Neural progenitor cell (in vitro differentiated cells): ENCODE results near the gene BECN2. TPM values are rescaled to one million over a fixed set of nuclear protein-coding genes. Genes with fewer than 3 reads are reported as not detected.

Experiments used
- DNase-seq: peaks from one replicate; pipeline ENCODE4 v3.0.0-alpha.2; 2016; ENCODE audit warnings: low spot score
- H2AFZ ChIP-seq: fragments of 200-600 bp; sonication (generic); replicated peaks from 2 replicates; pipeline ENCODE4 v1.6.1; 2016; ENCODE audit warnings: antibody characterized with exemption
- H3F3A ChIP-seq: fragments of 200-600 bp; sonication (generic); 2 replicates; pipeline ENCODE4 v1.6.1; 2016; ENCODE audit warnings: antibody characterized with exemption, low read depth
- H3K27ac ChIP-seq: fragments of 200-600 bp; sonication (generic); 2 replicates; pipeline ENCODE4 v1.5.1; 2016; ENCODE audit warnings: mild to moderate bottlenecking
- H3K27me3 ChIP-seq: fragments of 200-600 bp; sonication (generic); 2 replicates; pipeline ENCODE4 v1.6.1; 2016; ENCODE audit warnings: mild to moderate bottlenecking, moderate library complexity
- H3K36me3 ChIP-seq: fragments of 200-600 bp; sonication (generic); 2 replicates; pipeline ENCODE4 v1.5.1; 2016
- H3K4me1 ChIP-seq: fragments of 200-600 bp; sonication (generic); 2 replicates; pipeline ENCODE4 v1.6.1; 2016; ENCODE audit warnings: mixed run types
- H3K4me2 ChIP-seq: fragments of 200-600 bp; sonication (generic); 2 replicates; pipeline ENCODE4 v1.6.1; 2016
- H3K4me3 ChIP-seq: fragments of 200-600 bp; sonication (generic); 2 replicates; pipeline ENCODE4 v1.5.1; 2016
- H3K79me2 ChIP-seq: fragments of 200-600 bp; sonication (generic); 2 replicates; pipeline ENCODE4 v1.6.1; 2016; ENCODE audit warnings: low read depth
- H3K9ac ChIP-seq: fragments of 200-600 bp; sonication (generic); 2 replicates; pipeline ENCODE4 v1.6.1; 2016
- H3K9me3 ChIP-seq: fragments of 200-600 bp; sonication (generic); 2 replicates; pipeline ENCODE4 v1.5.1; 2016; ENCODE audit warnings: low read depth
- H4K20me1 ChIP-seq: fragments of 200-600 bp; sonication (generic); 2 replicates; pipeline ENCODE4 v1.6.1; 2016; ENCODE audit warnings: low read depth
- H3K27ac Mint-ChIP-seq: 3 replicates; pipeline ENCODE4 v1.8.0; 2021; ENCODE audit warnings: mixed read lengths
- H3K27me3 Mint-ChIP-seq: 2 replicates; pipeline ENCODE4 v1.8.0; 2022; ENCODE audit warnings: low read depth, mild to moderate bottlenecking, inconsistent platforms, moderate library complexity, mixed read lengths; ENCODE audit not compliant: insufficient read depth
- H3K36me3 Mint-ChIP-seq: 3 replicates; pipeline ENCODE4 v1.8.0; 2021; ENCODE audit warnings: mixed read lengths
- H3K4me1 Mint-ChIP-seq: 3 replicates; pipeline ENCODE4 v1.8.0; 2021; ENCODE audit warnings: mixed read lengths
- H3K4me3 Mint-ChIP-seq: 3 replicates; pipeline ENCODE4 v1.8.0; 2021; ENCODE audit warnings: mild to moderate bottlenecking, moderate library complexity, mixed read lengths
- H3K9me3 Mint-ChIP-seq: 3 replicates; pipeline ENCODE4 v1.8.0; 2020; ENCODE audit warnings: mixed read lengths
- EZH2 ChIP-seq: fragments of 200-600 bp; sonication (generic); IDR thresholded peaks from 2 replicates; pipeline ENCODE4 v1.6.1; 2017; ENCODE audit warnings: antibody characterized with exemption, mild to moderate bottlenecking, moderate library complexity
- EZH2phosphoT487 ChIP-seq: fragments of 200-600 bp; sonication (generic); IDR thresholded peaks from 2 replicates; pipeline ENCODE4 v1.6.1; 2017; ENCODE audit warnings: antibody characterized with exemption
- total RNA-seq: library from RNA; depleted of rRNA; stranded (reverse); fragments of >200 nt; gene quantifications from 2 replicates; pipeline ENCODE4 v1.2.3, GENCODE V29; 2015; ENCODE audit warnings: low replicate concordance
- TF ChIP-seq, protein P1 (sequence below): fragments of 200-600 bp; sonication (generic); IDR thresholded peaks from 2 replicates; pipeline ENCODE4 v1.5.1; 2017; ENCODE audit warnings: antibody characterized with exemption, mild to moderate bottlenecking

BECN2 gene
- total RNA-seq, 1 donor from 2014 or later = not detected

DNA sequence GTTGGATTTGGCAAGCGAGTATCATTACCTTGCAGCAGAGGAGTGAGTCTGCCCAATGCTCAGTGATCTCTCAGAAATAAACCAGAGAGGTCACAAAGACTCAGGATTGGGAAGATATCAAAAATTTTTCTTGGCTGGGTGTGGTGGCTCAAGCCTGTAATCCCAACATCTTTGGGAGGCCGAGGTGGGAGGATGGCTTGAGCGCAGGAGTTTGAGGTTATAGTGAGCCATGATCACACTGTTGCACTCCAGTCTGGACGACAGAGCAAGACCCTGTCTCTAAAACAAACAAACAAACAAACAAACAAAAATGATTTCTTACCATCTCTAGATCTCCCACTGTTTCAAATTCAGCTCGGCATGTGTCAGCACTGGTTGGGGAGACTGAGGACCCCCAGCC, 13.3 kb upstream of the BECN2 start:
- Mint-ChIP-seq H3K27ac (peak overlapping the region; percentile 23), H3K27me3 (peaks cover 2% of the 10 kb centered on the region), H3K4me1 (peaks cover 13% of the 10 kb centered on the region), H3K36me3 (no peaks in the 10 kb centered on the region), H3K9me3 (peaks cover 8% of the 10 kb centered on the region), H3K4me3 (no peak overlapping the region)
- H4K20me1 ChIP-seq = no peaks in the 10 kb centered on the region
- TF ChIP-seq EZH2phosphoT487 = no peak
- TF ChIP-seq, protein P1, sequence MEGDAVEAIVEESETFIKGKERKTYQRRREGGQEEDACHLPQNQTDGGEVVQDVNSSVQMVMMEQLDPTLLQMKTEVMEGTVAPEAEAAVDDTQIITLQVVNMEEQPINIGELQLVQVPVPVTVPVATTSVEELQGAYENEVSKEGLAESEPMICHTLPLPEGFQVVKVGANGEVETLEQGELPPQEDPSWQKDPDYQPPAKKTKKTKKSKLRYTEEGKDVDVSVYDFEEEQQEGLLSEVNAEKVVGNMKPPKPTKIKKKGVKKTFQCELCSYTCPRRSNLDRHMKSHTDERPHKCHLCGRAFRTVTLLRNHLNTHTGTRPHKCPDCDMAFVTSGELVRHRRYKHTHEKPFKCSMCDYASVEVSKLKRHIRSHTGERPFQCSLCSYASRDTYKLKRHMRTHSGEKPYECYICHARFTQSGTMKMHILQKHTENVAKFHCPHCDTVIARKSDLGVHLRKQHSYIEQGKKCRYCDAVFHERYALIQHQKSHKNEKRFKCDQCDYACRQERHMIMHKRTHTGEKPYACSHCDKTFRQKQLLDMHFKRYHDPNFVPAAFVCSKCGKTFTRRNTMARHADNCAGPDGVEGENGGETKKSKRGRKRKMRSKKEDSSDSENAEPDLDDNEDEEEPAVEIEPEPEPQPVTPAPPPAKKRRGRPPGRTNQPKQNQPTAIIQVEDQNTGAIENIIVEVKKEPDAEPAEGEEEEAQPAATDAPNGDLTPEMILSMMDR = no peak
- TF ChIP-seq EZH2 = no peak
- no peak overlapping the region for H3K4me3 ChIP-seq
- no peak overlapping the region for H2AFZ ChIP-seq
- no peak overlapping the region for H3K4me2 ChIP-seq
- DNase-seq = no peak
- no peaks in the 10 kb centered on the region for H3K4me1 ChIP-seq
- H3K9me3 ChIP-seq = no peaks in the 10 kb centered on the region
- H3K27me3 ChIP-seq = no peaks in the 10 kb centered on the region
- no peak overlapping the region for H3K27ac ChIP-seq
- no peaks in the 10 kb centered on the region for H3F3A ChIP-seq
- no peaks in the 10 kb centered on the region for H3K79me2 ChIP-seq
- H3K9ac ChIP-seq = no peak overlapping the region
- no peaks in the 10 kb centered on the region for H3K36me3 ChIP-seq

DNA sequence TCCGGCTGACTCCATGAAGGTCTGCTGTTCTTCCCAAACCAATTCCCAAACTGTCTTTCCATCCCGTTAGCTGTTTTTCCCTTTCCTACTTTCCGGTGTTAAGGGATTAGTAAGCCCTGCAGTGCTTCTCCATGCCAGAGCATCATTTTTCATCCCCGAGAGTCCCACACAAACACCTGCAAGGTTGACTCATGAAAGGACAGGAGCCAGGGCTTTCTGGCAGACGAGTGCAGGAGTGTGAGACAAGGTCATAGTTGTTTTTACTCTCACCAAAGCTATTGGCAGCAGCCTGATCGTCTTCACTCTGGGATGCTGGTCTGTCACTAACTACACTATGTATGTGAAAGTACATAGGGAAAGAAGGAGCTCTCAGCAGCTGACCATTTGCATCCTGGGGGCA, 10.2 kb upstream of the BECN2 start:
- H3K36me3 ChIP-seq = no peaks in the 10 kb centered on the region
- H3K9me3 ChIP-seq = no peaks in the 10 kb centered on the region
- H2AFZ ChIP-seq = no peak overlapping the region
- H3K4me1 ChIP-seq = no peaks in the 10 kb centered on the region
- H3K4me1 Mint-ChIP-seq = peaks cover 17% of the 10 kb centered on the region
- H3F3A ChIP-seq = no peaks in the 10 kb centered on the region
- H3K4me3 Mint-ChIP-seq = no peak overlapping the region
- no peaks in the 10 kb centered on the region for H3K36me3 Mint-ChIP-seq
- TF ChIP-seq EZH2 (no peak), EZH2phosphoT487 (no peak)
- TF ChIP-seq, protein P1 = no peak
- no peak overlapping the region for H3K9ac ChIP-seq
- H3K4me2 ChIP-seq = no peak overlapping the region
- H3K27ac ChIP-seq = no peak overlapping the region
- no peaks in the 10 kb centered on the region for H3K27me3 ChIP-seq
- no peaks in the 10 kb centered on the region for H4K20me1 ChIP-seq
- H3K4me3 ChIP-seq = no peak overlapping the region
- H3K27ac Mint-ChIP-seq = peak overlapping the region; percentile 68
- peaks cover 2% of the 10 kb centered on the region for H3K9me3 Mint-ChIP-seq
- H3K27me3 Mint-ChIP-seq = peaks cover 4% of the 10 kb centered on the region
- no peak for DNase-seq
- H3K79me2 ChIP-seq = no peaks in the 10 kb centered on the region

DNA sequence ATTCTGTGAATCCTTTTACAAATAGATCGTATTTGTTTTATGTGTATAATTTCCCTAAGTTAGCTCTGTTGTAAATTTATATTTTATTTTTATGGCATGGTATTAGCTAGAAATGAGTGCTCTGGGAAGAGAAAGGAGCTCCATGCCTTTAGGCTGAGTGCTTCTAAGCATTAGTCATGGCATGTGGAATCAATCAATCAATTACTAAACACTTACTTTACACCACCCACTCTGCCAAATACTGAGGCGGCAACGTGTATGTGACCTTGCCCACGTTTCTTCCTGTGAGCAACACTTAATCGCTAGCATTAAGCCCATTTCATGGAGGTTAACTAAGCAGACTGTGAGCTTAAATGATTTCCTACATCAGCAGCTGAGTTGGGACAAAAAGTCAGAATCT, 7.2 kb upstream of the BECN2 start:
- no peaks in the 10 kb centered on the region for H3K27me3 ChIP-seq
- Mint-ChIP-seq H3K9me3 (peaks cover 2% of the 10 kb centered on the region), H3K4me1 (peaks cover 17% of the 10 kb centered on the region), H3K4me3 (no peak overlapping the region), H3K27me3 (peaks cover 3% of the 10 kb centered on the region), H3K36me3 (no peaks in the 10 kb centered on the region), H3K27ac (no peak overlapping the region)
- no peaks in the 10 kb centered on the region for H4K20me1 ChIP-seq
- no peak overlapping the region for H3K9ac ChIP-seq
- H3F3A ChIP-seq = no peaks in the 10 kb centered on the region
- H3K27ac ChIP-seq = no peak overlapping the region
- H3K4me1 ChIP-seq = no peaks in the 10 kb centered on the region
- no peaks in the 10 kb centered on the region for H3K79me2 ChIP-seq
- no peak for TF ChIP-seq EZH2
- no peak overlapping the region for H3K4me2 ChIP-seq
- H3K9me3 ChIP-seq = no peaks in the 10 kb centered on the region
- H3K36me3 ChIP-seq = no peaks in the 10 kb centered on the region
- DNase-seq = no peak
- no peak overlapping the region for H3K4me3 ChIP-seq
- no peak overlapping the region for H2AFZ ChIP-seq

DNA sequence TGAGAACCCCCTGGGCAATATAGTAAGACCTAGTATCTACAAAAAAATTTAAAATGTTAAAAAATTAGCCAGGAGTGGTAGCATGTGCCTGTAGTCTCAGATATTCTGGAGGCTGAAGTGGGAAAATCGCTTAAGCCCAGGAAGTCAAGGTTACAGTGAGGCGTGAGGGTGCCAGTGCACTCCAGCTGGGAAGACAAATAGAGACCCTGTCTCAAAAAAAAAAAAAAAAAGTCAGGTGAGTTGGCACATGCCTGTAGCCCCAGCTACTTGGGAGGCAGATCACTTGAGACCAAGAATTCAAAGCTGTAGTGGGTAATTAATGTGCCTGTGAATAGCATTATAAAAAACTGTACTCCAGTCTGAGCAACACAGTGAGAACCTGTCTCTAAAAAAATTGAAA, 4.6 kb downstream of the BECN2 start:
- Mint-ChIP-seq H3K36me3 (no peaks in the 10 kb centered on the region), H3K27me3 (peaks cover 11% of the 10 kb centered on the region), H3K9me3 (peaks cover 4% of the 10 kb centered on the region), H3K4me3 (no peak overlapping the region), H3K27ac (no peak overlapping the region), H3K4me1 (peaks cover 3% of the 10 kb centered on the region)
- H3K79me2 ChIP-seq = no peaks in the 10 kb centered on the region
- no peak overlapping the region for H3K9ac ChIP-seq
- no peaks in the 10 kb centered on the region for H3K27me3 ChIP-seq
- no peak overlapping the region for H3K27ac ChIP-seq
- DNase-seq = no peak
- H3K4me1 ChIP-seq = no peaks in the 10 kb centered on the region
- H4K20me1 ChIP-seq = no peaks in the 10 kb centered on the region
- H3K36me3 ChIP-seq = no peaks in the 10 kb centered on the region
- no peak overlapping the region for H3K4me3 ChIP-seq
- H3K9me3 ChIP-seq = no peaks in the 10 kb centered on the region
- TF ChIP-seq, protein P1 = no peak
- no peak for TF ChIP-seq EZH2phosphoT487
- no peak for TF ChIP-seq EZH2
- no peaks in the 10 kb centered on the region for H3F3A ChIP-seq
- H3K4me2 ChIP-seq = no peak overlapping the region
- no peak overlapping the region for H2AFZ ChIP-seq
